SK-N-SH treated with all-trans-retinoic acid at 6 μM for 48 hours (cell line): ENCODE measurements around the gene HK2.

Experiments
- ATAC-seq: fragments of 200-7000 bp; cut with Tn5 transposase; 3 replicates; pipeline ENCODE4 v1.9.1; 2020; ENCODE audit warnings: mild to moderate bottlenecking, moderate library complexity
- ARNTL ChIP-seq: fragments of 450-650 bp; formaldehyde crosslinking; IDR thresholded peaks from 2 replicates; pipeline ENCODE4 v1.5.0; 2020; ENCODE audit warnings: low read depth, mild to moderate bottlenecking, moderate library complexity, borderline replicate concordance
- BACH2 ChIP-seq: fragments of 250-450 bp; sonication (Bioruptor Pico); IDR thresholded peaks from 2 replicates; pipeline ENCODE4 v1.9.0; 2021; ENCODE audit warnings: mild to moderate bottlenecking, borderline replicate concordance
- CSDC2 ChIP-seq: fragments of 250-450 bp; sonication (Bioruptor Pico); IDR thresholded peaks from 2 replicates; pipeline ENCODE4 v1.5.0; 2020; ENCODE audit warnings: mild to moderate bottlenecking, moderate library complexity
- CSRNP3 ChIP-seq: fragments of 250-450 bp; sonication (Bioruptor Pico); IDR thresholded peaks from 2 replicates; pipeline ENCODE4 v1.5.1; 2021; ENCODE audit warnings: mild to moderate bottlenecking, moderate library complexity
- GLIS3 ChIP-seq: fragments of 250-450 bp; sonication (Bioruptor Pico); IDR thresholded peaks from 2 replicates; pipeline ENCODE4 v1.5.0; 2020; ENCODE audit warnings: mild to moderate bottlenecking, moderate library complexity
- ISL1 ChIP-seq: fragments of 250-450 bp; sonication (Bioruptor Pico); IDR thresholded peaks from 2 replicates; pipeline ENCODE4 v2.1.2; 2022; ENCODE audit warnings: mild to moderate bottlenecking, moderate library complexity
- OSR1 ChIP-seq: fragments of 250-450 bp; sonication (Bioruptor Pico); IDR thresholded peaks from 2 replicates; pipeline ENCODE4 v1.8.0; 2022; ENCODE audit warnings: moderate library complexity, mild to moderate bottlenecking, inconsistent platforms
- PPARA ChIP-seq: fragments of 250-450 bp; sonication (Bioruptor Pico); IDR thresholded peaks from 2 replicates; pipeline ENCODE4 v1.5.0; 2020; ENCODE audit warnings: mild to moderate bottlenecking, borderline replicate concordance
- RARB ChIP-seq: fragments of 250-450 bp; sonication (Bioruptor Pico); IDR thresholded peaks from 2 replicates; pipeline ENCODE4 v1.8.0; 2021; ENCODE audit warnings: mild to moderate bottlenecking, moderate library complexity
- SNAI2 ChIP-seq: fragments of 250-450 bp; sonication (Bioruptor Pico); IDR thresholded peaks from 2 replicates; pipeline ENCODE4 v1.5.0; 2020; ENCODE audit warnings: mild to moderate bottlenecking, moderate library complexity
- TCF4 ChIP-seq: fragments of 250-450 bp; sonication (Bioruptor Pico); IDR thresholded peaks from 2 replicates; pipeline ENCODE4 v1.8.0; 2021; ENCODE audit warnings: mild to moderate bottlenecking, moderate library complexity, borderline replicate concordance
- TOX ChIP-seq: fragments of 250-450 bp; sonication (Bioruptor Pico); IDR thresholded peaks from 2 replicates; pipeline ENCODE4 v1.8.0; 2021; ENCODE audit warnings: mild to moderate bottlenecking, moderate library complexity, borderline replicate concordance
- TSHZ2 ChIP-seq: fragments of 250-450 bp; sonication (Bioruptor Pico); IDR thresholded peaks from 2 replicates; pipeline ENCODE4 v1.5.0; 2020; ENCODE audit warnings: mild to moderate bottlenecking, moderate library complexity
- ZC3H10 ChIP-seq: fragments of 250-450 bp; sonication (Bioruptor Pico); IDR thresholded peaks from 2 replicates; pipeline ENCODE4 v1.5.1; 2021; ENCODE audit warnings: mild to moderate bottlenecking, moderate library complexity
- ZFP3 ChIP-seq: fragments of 250-450 bp; sonication (Bioruptor Pico); IDR thresholded peaks from 2 replicates; pipeline ENCODE4 v1.5.0; 2020; ENCODE audit warnings: mild to moderate bottlenecking, moderate library complexity
- ZFP30 ChIP-seq: fragments of 450-650 bp; formaldehyde crosslinking; IDR thresholded peaks from 2 replicates; pipeline ENCODE4 v1.5.0; 2022; ENCODE audit warnings: mild to moderate bottlenecking, moderate library complexity
- ZNF565 ChIP-seq: fragments of 450-650 bp; formaldehyde crosslinking; conservative IDR thresholded peaks from 2 replicates; pipeline ENCODE4 v1.5.0; 2020; ENCODE audit warnings: low read depth, mild to moderate bottlenecking, moderate library complexity
- ZNF70 ChIP-seq: fragments of 450-650 bp; formaldehyde crosslinking; IDR thresholded peaks from 2 replicates; pipeline ENCODE4 v1.5.0; 2020; ENCODE audit warnings: mild to moderate bottlenecking, moderate library complexity
- ZNF8 ChIP-seq: fragments of 450-650 bp; formaldehyde crosslinking; IDR thresholded peaks from 2 replicates; pipeline ENCODE4 v1.5.0; 2020; ENCODE audit warnings: mild to moderate bottlenecking, moderate library complexity
- TF ChIP-seq, protein P1 (sequence below): fragments of 250-450 bp; sonication (Bioruptor Pico); IDR thresholded peaks from 2 replicates; pipeline ENCODE4 v1.8.0; 2020; ENCODE audit warnings: mild to moderate bottlenecking, moderate library complexity, borderline replicate concordance
- TF ChIP-seq, protein P2 (sequence below): fragments of 250-450 bp; sonication (Bioruptor Pico); IDR thresholded peaks from 2 replicates; pipeline ENCODE4 v1.8.0; 2021; ENCODE audit warnings: low read depth, mild to moderate bottlenecking, moderate library complexity, borderline replicate concordance
- TF ChIP-seq, protein P3 (sequence below): fragments of 250-450 bp; sonication (Bioruptor Pico); IDR thresholded peaks from 2 replicates; pipeline ENCODE4 v1.5.1; 2020; ENCODE audit warnings: low read depth, mild to moderate bottlenecking, moderate library complexity

HK2 gene

GRCh38 chr2:74817304-74817675 is 16.6 kb upstream of the HK2 start:
- TF ChIP-seq GLIS3 (no peak), ZNF70 (CRISPR knock-in tag) (no peak), OSR1 (CRISPR knock-in tag) (no peak), ZC3H10 (CRISPR knock-in tag) (no peak), ZFP30 (no peak), PPARA (CRISPR knock-in tag) (no peak), ARNTL (CRISPR knock-in tag) (no peak), ZNF8 (no peak), RARB (no peak), TSHZ2 (CRISPR knock-in tag) (no peak), BACH2 (CRISPR knock-in tag) (no peak), CSDC2 (no peak), TOX (no peak), ISL1 (CRISPR knock-in tag) (no peak), TCF4 (CRISPR knock-in tag) (no peak)
- TF ChIP-seq, protein P1, sequence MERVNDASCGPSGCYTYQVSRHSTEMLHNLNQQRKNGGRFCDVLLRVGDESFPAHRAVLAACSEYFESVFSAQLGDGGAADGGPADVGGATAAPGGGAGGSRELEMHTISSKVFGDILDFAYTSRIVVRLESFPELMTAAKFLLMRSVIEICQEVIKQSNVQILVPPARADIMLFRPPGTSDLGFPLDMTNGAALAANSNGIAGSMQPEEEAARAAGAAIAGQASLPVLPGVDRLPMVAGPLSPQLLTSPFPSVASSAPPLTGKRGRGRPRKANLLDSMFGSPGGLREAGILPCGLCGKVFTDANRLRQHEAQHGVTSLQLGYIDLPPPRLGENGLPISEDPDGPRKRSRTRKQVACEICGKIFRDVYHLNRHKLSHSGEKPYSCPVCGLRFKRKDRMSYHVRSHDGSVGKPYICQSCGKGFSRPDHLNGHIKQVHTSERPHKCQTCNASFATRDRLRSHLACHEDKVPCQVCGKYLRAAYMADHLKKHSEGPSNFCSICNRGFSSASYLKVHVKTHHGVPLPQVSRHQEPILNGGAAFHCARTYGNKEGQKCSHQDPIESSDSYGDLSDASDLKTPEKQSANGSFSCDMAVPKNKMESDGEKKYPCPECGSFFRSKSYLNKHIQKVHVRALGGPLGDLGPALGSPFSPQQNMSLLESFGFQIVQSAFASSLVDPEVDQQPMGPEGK (CRISPR knock-in tag), result no peak
- TF ChIP-seq, all 23 proteins: peak for 0
- ATAC-seq, result no peak; the same call in 1 of the 3 replicates

DNA sequence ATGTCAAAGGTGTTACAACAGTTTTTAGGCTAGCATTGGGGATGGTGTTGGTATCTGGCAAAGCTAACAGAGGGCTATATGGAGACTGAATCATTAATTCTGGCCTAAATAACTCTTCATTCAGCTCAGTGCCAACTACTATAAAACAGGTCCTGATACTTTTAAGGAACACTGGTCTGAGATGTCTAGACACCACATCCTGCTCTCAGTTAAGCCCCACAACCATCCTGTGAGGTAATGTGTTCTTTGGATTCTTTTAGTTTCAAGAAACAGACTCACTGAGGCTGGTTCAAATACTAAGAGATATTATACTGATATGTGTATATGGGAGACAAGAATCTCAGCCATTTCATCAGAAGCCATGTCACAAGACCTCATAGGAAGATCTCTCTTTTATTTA is 14.2 kb upstream of the HK2 start:
- no peak for ATAC-seq
- TF ChIP-seq TSHZ2 (CRISPR knock-in tag), result no peak
- TF ChIP-seq TCF4 (CRISPR knock-in tag), result no peak
- TF ChIP-seq, protein P2, sequence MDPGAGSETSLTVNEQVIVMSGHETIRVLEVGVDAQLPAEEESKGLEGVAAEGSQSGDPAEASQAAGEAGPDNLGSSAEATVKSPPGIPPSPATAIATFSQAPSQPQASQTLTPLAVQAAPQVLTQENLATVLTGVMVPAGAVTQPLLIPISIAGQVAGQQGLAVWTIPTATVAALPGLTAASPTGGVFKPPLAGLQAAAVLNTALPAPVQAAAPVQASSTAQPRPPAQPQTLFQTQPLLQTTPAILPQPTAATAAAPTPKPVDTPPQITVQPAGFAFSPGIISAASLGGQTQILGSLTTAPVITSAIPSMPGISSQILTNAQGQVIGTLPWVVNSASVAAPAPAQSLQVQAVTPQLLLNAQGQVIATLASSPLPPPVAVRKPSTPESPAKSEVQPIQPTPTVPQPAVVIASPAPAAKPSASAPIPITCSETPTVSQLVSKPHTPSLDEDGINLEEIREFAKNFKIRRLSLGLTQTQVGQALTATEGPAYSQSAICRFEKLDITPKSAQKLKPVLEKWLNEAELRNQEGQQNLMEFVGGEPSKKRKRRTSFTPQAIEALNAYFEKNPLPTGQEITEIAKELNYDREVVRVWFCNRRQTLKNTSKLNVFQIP (CRISPR knock-in tag), result no peak
- TF ChIP-seq RARB, result no peak
- no peak for TF ChIP-seq ZC3H10 (CRISPR knock-in tag)
- TF ChIP-seq ZFP3, result no peak
- no peak for TF ChIP-seq PPARA (CRISPR knock-in tag)
- no peak for TF ChIP-seq CSDC2
- TF ChIP-seq ZNF565 (CRISPR knock-in tag), result no peak
- TF ChIP-seq, protein P3, sequence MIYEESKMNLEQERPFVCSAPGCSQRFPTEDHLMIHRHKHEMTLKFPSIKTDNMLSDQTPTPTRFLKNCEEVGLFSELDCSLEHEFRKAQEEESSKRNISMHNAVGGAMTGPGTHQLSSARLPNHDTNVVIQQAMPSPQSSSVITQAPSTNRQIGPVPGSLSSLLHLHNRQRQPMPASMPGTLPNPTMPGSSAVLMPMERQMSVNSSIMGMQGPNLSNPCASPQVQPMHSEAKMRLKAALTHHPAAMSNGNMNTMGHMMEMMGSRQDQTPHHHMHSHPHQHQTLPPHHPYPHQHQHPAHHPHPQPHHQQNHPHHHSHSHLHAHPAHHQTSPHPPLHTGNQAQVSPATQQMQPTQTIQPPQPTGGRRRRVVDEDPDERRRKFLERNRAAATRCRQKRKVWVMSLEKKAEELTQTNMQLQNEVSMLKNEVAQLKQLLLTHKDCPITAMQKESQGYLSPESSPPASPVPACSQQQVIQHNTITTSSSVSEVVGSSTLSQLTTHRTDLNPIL (CRISPR knock-in tag), result no peak
- TF ChIP-seq SNAI2, result no peak
- no peak for TF ChIP-seq ZNF8
- TF ChIP-seq ZNF70 (CRISPR knock-in tag), result no peak
- no peak for TF ChIP-seq CSRNP3 (CRISPR knock-in tag)
- TF ChIP-seq, all 23 proteins: peak for 0
